Sciatic nerve (tissue), 2 donors: Measurements from ENCODE around the gene HEPN1. TPM values are rescaled to one million over a fixed set of nuclear protein-coding genes. Genes with fewer than 3 reads are reported as not detected.

Source experiments
- ATAC-seq: fragments of 200-7000 bp; cut with Tn5 transposase; one replicate; pipeline ENCODE4 v1.9.1; 2020; ENCODE audit warnings: mild to moderate bottlenecking, moderate library complexity
- DNase-seq: peaks from one replicate; pipeline ENCODE4 v3.0.0-alpha.2; 2020; ENCODE audit warnings: low spot score
- intact Hi-C: fragments of 100-400 bp; cut with DNase I; formaldehyde crosslinking; loops from one replicate; pipeline ENCODE4 v1.14.2; 2022
- total RNA-seq: library from RNA; stranded (reverse); fragmentation: NEBNext Ultra II Directional; extraction: Animal tissue kit (Norgen Biotek cat#: 25700); gene quantifications from one replicate; pipeline ENCODE4 v1.2.1, GENCODE V29; 2021
- donor health status: DM: no; HTN: no; CAD: no.
- donor health status: DM: no; HTN: no; CAD: no.

The HEPN1 gene
- total RNA-seq, 1 donor from 2014 or later: not detected

DNA sequence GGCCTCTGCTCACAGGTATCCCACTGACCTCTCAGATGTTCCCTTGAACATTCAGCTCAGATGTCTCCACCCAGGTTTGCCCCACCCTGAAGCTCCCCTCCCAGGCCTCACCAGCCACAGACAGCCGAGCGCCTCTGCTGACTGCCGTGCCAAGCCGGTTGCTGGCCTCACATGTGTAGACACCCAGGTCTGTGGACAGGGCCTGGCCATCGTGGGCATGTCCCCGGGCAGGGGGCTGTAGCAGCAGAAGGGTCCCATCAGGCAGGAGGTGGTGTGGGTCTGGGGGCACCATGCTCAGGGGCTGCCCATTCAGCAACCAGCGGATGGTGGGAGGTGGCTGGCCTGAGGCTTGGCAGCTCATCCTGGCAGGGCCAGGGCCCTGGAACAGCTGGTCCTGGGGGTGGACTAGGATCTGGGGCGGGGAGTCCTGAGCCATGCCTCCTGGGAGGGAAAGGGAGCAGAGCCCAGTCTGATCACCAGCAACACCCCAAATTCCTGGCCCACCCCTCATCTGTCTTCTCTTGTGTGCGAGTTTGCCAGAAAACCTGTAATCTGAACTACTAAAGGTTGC, 22.1 kb upstream of the HEPN1 start:
- no peak for DNase-seq
- ATAC-seq: peak; percentile 24
- intact Hi-C loops: no loop called here

DNA sequence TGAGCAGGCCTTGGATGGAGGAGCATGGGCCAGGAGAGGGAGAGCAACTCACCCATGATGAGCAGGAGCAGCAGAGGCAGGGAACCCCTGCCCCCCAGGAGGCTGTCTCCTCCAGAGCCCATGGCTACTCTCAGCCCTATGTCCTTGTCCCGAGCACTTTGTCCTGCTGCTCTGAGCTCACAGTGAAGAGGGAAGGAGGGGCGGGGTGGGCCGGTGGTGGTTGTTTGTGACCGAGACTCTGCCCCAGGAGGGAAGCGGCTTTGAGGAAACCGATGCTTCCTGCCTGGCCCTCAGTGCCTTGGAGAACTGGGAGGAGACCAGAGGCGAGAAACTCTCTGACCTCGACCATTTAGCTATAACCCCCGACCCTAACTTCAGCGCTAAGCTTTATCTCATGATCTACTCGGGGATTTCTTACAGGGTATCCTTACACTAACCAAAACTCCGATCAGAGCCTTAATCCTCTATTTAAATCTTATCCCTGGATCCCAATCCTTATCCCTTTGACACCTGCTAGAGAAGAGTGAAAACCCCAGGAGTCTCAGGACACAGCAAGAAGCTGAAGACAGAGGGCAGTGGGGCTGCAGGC, 21.3 kb upstream of the HEPN1 start, which contains the start of gene ROBO4:
Gene ROBO4, minus strand, starts transcription at position 192 of the 589 bp plus-strand sequence. Its CDS starts 70 bp downstream, at position 122.
- intact Hi-C loops: no loop called here
- DNase-seq: no peak
- peak; percentile 56 for ATAC-seq

DNA sequence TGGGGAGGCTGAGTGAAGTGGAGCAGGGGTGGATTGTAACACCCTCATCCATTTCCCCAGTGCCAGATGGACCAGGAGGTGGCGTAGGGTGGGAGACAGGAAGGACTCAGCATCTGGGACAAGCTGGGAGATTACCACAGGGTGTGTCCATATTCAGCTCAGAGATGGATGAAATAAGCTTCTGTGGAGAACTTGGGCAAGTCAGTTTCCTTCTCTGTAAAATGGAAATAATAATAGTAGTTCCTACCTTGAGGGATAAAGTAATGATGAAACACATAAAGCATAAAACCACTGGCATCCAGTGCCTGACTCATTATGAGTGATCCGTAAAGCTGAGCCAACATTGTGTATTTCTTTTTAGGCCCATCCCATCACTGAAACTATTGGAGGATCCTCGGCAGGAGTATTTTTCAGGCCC, 20.8 kb upstream of the HEPN1 start:
- DNase-seq: no peak
- intact Hi-C loops: no loop called here
- ATAC-seq: no peak

DNA sequence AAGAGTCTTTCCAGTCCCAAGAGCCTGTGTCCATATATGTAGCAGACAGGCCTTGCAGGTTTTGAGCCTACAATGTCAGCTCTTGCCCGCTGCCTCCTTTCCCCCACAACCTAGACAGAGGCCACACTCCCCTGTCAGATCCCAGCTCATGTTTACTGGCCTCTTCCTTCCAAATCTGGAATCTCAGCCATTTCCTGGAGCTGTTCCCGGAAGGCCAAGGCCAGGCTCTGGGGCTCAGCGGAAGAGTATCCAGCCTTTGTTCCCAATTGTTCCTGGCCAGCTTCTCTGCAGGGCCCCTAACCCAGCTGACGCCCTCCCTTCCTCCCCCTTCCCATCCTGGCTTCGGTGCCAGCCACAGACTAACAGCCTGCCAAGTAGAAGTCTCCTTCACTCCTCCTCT, 20.3 kb upstream of the HEPN1 start:
- DNase-seq (no peak), ATAC-seq (peak; percentile 19)
- intact Hi-C loops: no loop called here

DNA sequence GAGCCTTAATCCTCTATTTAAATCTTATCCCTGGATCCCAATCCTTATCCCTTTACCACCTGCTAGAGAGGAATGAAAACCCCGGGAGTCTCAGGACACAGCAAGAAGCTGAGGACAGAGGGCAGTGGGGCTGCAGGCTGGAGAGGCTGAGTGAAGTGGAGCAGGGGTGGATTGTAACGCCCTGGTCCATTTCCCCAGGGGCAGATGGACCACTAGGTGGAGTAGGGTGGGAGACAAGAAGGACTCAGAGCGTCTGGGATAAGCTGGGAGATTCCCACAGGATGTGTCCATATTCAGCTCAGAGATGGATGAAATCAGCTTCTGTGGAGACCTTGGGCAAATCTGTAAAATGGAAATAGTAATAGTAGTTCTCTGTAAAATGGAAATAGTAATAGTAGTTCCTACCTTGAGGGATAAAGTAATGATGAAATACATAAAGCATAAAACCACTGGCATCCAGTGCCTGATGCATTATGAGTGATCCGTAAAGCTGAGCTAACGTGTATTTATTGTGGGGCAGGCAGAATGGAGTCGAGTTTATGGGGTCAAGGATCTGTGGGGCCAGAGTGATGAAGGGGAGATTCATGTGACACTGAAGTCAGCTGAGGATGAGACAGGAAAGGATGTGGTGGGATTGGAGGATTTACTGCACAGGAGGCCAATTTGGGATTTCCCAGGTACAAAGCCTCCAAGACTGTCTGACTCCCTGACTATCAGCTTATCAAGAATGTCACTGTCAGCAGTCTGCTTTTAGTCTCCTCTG, 19.5 kb upstream of the HEPN1 start:
- ATAC-seq: no peak
- intact Hi-C loops: no loop called here
- no peak for DNase-seq

DNA sequence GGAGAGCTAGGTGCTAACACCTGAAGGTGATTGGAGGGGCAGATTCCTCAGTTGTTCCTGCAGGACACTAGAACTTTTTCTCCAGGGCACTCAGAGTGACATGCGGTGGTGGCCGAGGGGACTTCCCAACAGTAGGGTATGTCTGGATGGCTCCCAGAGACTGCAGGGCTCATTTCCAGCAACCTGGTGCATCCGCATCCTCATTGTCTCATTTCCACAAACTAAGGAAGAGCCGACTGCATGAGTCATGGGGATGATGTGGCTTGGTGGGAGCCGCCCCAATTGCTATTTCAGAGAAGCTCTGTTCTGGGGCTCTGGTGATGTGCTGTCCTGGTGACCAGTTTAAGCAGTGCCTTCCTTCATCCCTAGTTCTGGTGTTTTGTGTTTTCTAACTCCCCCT, 18.6 kb upstream of the HEPN1 start:
- no peak for DNase-seq
- ATAC-seq: peak; percentile 25
- intact Hi-C loops: no loop called here

DNA sequence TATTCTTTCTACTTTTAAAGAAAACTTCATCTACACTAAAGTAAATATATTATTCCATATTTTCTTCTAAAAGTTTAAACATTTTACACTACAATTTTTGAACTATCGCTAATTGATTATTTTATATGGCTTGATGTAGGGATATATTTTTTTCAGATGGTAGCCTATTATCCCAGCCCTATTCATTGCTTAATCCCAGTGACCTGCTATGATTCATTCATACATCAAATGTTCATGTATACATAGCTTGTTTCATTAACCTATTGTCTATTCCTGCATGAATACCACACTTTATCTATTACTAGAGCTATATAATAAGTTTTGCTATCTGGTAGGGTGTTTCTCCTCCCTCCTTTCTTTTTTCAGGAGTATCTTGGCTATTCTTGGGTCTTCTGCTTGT, 16.4 kb upstream of the HEPN1 start:
- intact Hi-C loops: no loop called here
- DNase-seq: no peak
- ATAC-seq: no peak

DNA sequence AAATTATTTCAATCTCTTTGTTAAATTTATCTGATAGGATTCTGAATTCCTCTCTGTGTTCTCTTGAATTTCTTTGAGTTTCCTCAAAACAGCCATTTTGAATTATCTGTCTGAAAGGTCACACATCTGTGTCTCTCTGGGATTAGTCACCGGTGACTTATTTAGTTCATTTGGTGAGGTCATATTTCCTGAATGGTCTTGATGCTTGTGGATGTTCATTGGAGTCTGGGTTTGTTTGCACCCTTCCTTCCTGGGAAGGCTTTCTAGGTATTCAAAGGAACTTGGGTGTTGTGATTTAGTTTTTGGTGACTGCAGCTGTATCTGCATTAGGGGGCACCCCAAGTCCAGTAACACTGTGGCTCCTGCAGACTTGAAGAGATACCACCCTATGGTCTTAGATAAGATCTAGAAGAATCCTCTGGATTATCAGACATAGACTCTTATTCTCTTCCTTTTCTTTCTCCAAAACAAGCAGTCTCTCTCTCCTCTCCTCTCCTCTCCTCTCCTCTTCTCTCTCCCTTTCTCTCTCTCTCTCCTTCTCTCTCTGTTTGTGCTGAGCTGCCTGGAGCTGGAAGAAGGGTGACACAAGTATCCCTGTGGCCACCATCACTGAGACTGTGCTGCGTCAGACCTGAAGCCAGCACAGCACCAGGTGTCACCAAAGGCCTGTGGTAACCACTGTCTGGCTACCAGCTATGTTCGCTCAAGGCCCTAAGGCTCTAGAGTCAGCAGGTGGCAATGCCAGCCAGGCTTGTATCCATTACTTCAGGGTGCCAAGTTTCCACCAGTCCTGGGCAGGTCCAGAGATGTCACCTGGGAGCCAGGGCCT, 3.3 kb upstream of the HEPN1 start:
- ATAC-seq (no peak), DNase-seq (no peak)
- intact Hi-C loops: no loop called here

DNA sequence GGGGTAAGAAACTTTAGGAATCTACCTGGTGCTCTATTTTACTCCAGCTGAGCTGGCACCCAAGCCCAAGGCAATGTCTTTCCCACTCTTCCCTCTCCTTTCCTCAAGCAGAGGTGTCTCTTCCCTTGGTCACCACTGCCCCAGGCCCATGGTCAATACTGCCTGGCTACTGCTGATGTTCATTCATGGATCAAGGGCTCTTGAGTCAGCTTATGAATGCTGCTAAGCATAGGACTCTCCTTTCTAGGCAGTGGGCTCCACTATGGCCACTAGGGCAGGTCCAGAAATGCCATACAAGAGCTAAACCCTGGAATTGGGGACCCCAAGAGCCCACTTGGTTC, 2.7 kb upstream of the HEPN1 start:
- ATAC-seq: no peak
- DNase-seq: no peak
- intact Hi-C loops: no loop called here

DNA sequence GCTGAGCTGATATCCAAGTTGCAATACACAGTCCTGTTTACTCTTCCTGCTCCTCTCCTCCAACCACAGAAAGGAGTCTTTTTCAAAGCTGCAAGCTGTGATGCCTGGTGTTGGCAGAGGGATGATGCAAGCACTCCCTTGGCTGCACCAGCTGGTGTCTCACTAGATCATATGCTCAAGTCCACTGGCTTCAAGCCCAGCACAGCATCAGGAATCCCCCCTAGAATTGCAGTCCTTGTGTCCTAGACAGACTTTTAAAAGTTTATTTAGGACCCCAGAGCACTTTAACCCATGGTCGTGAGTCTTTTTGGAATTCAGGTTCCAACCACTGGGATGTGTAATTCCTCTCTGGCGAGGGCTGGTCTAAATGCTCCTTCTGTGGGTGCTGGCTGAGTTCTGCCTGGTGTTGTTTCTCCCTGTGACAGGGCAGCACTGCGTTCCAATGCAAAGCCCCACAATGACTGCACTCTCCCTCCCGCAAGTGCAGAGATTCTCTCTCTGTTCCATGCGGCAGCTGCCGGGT, 1.9 kb upstream of the HEPN1 start:
- DNase-seq: no peak
- intact Hi-C loops: no loop called here
- ATAC-seq: no peak

DNA sequence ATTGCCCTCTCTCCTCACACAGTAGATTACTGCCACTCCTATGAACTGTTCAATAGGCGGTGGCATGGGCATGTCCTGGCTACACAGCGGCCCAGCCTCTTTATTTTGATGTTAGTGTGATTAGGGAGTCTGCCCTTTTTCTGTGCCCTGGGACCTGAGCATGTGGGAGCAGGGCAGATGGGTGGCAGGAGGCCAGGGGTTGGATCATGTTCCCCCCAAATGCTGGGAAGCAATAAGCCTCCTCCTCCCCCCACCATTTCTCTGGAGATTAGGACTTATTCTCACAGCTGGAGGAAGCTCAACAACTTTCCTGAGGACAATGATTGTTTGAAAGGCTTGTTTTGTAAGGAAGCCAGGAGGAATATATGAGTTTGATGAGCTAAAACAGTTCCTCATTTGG, 848 bp downstream of the HEPN1 start:
- no peak for ATAC-seq
- intact Hi-C loops: no loop called here
- DNase-seq: no peak

DNA sequence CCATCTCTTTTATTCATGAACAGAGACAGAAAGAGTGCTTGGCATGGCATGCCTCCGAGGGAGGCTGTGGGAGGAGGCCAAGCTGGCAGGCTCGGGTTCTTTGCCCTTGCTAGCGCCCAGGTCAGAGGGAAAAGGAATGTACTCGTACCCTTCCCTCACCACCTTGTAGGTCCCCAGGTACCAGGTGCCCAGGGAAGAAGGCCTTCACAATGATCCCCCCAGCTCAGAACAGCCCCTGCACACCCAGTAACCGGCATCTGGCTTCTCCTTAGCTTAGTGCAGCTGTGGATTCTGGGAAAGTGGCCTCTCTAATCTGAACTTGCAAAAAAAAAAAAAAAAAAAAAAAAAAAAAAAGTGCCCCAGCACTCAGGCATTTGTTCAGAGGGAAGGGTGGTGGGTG, 1.3 kb downstream of the HEPN1 start:
- intact Hi-C loops: no loop called here
- DNase-seq (no peak), ATAC-seq (peak; percentile 31)

DNA sequence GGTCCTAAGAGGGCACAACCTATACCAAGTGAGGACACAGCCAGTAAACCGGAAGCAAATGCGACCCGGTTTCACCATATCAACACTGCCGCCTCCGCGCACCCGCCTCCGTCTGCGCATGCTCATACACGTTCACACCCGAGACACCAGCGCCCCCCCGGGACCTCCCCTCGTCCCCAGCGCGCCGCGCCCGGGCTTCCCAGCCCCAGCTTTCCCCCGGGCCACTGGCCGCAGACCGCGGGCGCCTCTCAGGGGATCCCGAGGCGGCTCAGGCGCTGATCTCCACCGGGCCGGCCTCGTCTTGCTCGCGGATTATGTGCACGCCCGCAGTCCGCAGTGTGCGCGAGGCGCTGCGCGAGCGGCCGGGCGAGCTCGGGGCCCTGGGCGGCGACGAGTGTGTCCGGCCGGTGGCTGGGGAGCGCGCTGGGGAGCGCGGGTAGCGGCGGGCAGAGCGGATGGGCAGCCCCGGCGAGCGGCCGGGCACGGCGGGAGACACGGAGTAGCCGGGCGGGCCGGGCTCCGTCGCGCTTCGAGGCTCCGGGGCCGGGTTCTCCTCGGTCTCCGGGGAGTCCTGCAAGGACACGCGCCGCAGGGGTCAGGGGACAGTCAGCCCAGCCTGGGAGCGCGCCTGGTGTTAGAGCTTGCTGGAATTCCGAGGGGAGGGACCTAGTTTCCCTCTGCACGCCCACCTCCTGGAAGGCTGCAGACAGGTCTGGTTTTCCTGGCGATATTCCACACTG, 2.0 kb downstream of the HEPN1 start:
- ATAC-seq (peak; percentile 73), DNase-seq (peak; percentile 79)
- intact Hi-C loops: no loop called here

DNA sequence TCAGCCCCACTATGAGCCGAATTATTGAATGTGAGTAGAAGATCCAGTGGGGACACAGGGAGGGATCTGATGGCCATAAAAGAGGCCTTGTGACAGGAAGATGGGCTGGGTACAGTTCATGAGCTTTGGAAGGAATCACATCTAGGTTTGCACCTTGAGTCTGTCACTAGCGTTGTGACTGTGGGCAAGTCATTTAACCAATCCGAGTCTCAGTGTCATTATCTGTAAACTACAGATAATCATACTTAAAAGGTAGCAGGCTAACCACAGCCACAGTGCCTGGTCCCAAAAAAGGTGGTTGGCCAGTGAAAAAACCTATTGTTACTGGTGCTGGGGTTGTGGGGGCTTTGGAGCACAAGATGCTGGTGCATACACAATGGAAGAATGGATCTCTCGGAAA, 3.8 kb downstream of the HEPN1 start:
- DNase-seq (no peak), ATAC-seq (no peak)
- intact Hi-C loops: no loop called here

DNA sequence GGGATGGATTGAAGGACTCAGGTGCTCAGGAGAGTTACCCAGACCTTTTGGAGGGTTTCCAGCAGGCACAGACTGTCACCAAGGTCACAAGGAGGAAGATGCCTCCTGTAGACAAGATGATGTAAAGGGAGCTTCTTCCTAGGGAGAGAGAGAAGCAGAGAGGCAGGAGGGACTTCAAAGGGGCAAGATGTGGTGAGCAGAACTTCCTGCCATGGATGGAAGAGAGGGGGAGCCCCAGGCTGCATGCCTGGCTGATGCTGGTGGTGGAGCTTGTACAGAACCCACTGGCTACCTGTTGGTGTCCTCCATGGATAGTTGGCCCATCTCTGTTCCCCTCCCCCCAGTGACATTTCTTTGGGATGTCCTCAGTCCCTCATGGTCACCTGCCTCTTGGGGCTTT, 4.2 kb downstream of the HEPN1 start:
- DNase-seq (no peak), ATAC-seq (no peak)
- intact Hi-C loops: no loop called here

DNA sequence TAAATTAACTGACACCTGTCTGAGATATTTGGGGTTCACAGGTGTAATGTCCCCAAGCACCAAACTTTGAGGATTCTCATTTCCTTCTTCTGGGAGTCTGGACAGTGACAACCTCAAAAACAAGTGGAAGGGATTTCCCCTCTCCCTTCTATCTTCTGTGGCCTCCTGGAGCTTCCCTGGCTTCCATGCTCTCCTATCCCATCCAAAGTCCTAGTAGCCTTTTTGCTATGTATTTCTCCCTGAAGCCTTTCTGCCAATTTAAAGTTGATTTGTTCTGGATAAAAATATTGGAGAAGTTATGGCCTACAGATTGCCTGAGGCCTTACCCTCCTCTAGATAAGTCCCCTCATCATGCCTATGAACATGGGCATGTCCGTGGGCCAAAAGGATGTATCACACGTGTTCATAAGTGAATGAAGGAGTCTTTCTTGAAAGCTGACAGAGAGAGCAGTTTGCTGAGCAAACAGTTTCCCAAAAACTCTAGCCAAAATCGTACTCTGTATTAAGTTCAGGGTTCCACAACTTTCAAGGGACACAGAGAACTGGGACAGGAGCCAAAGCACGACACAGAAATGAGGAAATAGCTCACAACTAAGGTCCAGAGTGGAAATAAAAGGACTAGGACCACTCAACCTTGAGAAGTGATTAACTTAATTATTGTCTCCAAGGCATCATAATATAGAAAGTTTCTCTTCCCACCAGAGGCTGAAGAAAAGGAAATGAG, 10.1 kb downstream of the HEPN1 start:
- intact Hi-C loops: no loop called here
- DNase-seq (no peak), ATAC-seq (peak; percentile 46)

DNA sequence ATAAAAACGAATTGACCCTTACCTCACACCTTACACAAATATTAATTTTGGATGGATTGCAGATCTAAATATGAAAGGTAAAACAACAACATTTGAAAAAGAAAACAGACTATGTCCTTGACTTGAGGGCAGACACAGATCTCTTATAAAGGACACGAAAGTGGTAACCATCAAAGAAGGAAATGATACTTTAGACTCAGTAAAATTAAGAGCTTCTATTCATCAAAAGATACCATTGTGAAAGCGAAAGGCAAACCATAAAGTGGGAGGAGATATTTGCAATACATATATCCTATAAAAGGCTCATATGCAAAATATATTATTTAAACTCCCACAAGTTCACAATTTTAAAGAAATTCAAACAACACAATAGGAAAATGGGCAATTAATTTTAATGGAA, 11.7 kb downstream of the HEPN1 start:
- intact Hi-C loops: no loop called here
- DNase-seq (no peak), ATAC-seq (no peak)

DNA sequence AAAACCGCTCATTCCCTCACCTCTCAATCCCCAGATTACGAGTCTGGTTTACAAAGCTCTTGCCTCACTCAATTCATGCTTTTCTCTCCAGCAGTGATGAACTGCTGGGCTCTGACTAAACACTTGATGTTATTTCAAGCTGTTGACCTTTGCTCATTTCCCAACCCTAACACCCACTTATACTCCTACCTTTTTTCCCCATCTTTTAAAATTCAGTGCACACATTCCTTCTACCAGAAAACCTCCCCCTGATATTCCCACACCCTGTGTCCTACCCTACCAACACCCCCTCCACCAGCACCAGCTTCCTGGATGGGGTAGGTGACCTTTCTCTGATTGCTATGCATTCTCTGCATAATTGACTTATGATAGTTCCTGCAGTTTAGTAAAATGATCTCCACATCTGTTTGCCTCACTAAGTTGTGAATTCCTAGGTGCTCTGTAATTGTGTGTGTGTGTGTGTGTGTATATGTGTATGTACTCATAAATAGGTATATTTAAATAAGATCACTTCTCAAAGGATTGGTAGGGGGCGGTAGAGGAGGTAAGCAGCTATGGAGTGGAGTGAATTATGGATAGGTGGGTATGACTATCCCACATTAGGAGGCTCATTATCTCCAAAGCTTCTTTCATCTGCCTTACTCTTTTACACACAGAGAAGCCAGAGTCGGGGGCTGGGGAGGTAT, 16.0 kb downstream of the HEPN1 start:
- intact Hi-C loops: no loop called here
- ATAC-seq (peak; percentile 14), DNase-seq (no peak)
